ENCODE data around the gene ARPC2. TPM values are rescaled to one million over a fixed set of nuclear protein-coding genes. Genes with fewer than 3 reads are reported as not detected.

Gene ARPC2
- total and polyA plus RNA-seq, 2 of the 13 experiments (the other 11 are each of a cell fraction or from before 2014, with no cell fraction given): 168 to 303 TPM

- no TSS peak for BruUV-seq (replicated peaks)
- H3K36me3 ChIP-seq (replicated peaks in 1 of 2; ENCODE audit: control insufficient read depth in 1 of 2, insufficient read depth in 2 of 2, low read length in 2 of 2): no peaks in the 10 kb centered on the region
- POLR2A ChIA-PET: no interaction called here
- ATAC-seq (peak; percentile 79), DNase-seq (ENCODE audit: low spot score) (no peak), FAIRE-seq (no peak)
- H3K9ac ChIP-seq (ENCODE audit: insufficient read depth, low read depth, low read length): no peak overlapping the region
- 3% methylated on average over 2 of the region's 2 CpGs for WGBS (ENCODE audit: low lambda C conversion rate)
- H3K27me3 ChIP-seq (ENCODE audit: control insufficient read depth in 1 of 2, insufficient read depth in 2 of 2, low read length in 2 of 2): peaks cover 0 to 4% of the 10 kb centered on the region in 2 experiments; a peak in 3 of 5 replicates
- H3K4me2 ChIP-seq (ENCODE audit: low read depth, low read length): no peak overlapping the region
- no peaks in the 10 kb centered on the region for H3K9me3 ChIP-seq (ENCODE audit: low read length)
- no peak overlapping the region for H2AFZ ChIP-seq (ENCODE audit: low read length)
- TF ChIP-seq ZNF543 (CRISPR knock-in tag; IDR thresholded peaks at IDR 0.05) (peak; percentile 77; the same call in 1 of the 2 replicates), TRIM24 (CRISPR knock-in tag; IDR thresholded peaks at IDR 0.05) (no peak)
- H3K4me1 ChIP-seq (ENCODE audit: insufficient read depth, low read length): peaks cover 22% of the 10 kb centered on the region
- H3K79me2 ChIP-seq (ENCODE audit: insufficient read depth, low read length): no peaks in the 10 kb centered on the region
- in situ Hi-C loops (cut with HindIII; ENCODE audit: extremely low pct_ligation_motif_present, low pct_unique_long_range_greater_than_20kb): no loop called here
- intact Hi-C loops (cut with micrococcal nuclease; ENCODE audit: unreplicated experiment): no loop called here
- H3K27ac ChIP-seq (ENCODE audit: extremely low read length, insufficient read depth, low read length): no peak overlapping the region
- CTCF ChIA-PET (ENCODE audit: low intra/inter-chr PET ratio, low total read pairs): no interaction called here
- no peak overlapping the region for H3K4me3 ChIP-seq (replicated peaks in 1 of 3; ENCODE audit: insufficient read depth in 1 of 3, low read depth in 2 of 3, low read length in 3 of 3)
- no peaks in the 10 kb centered on the region for H4K20me1 ChIP-seq (ENCODE audit: insufficient read depth, low read length)
Measured at GRCh38 chr2:218172845-218173244, 44.1 kb upstream of the ARPC2 start.

- peak; percentile 22 for DNase-seq (ENCODE audit: low spot score)
- in situ Hi-C loops (cut with HindIII; ENCODE audit: extremely low pct_ligation_motif_present, low pct_unique_long_range_greater_than_20kb): no loop called here
- H3K4me1 ChIP-seq (ENCODE audit: insufficient read depth, low read length): peaks cover 10% of the 10 kb centered on the region
- ChIA-PET CTCF (ENCODE audit: low intra/inter-chr PET ratio, low total read pairs) (no interaction called here), POLR2A (no interaction called here)
- H3K9me3 ChIP-seq (ENCODE audit: low read length): no peaks in the 10 kb centered on the region
- FAIRE-seq: peak; percentile 12
- no peaks in the 10 kb centered on the region for H3K36me3 ChIP-seq (replicated peaks in 1 of 2; ENCODE audit: control insufficient read depth in 1 of 2, insufficient read depth in 2 of 2, low read length in 2 of 2)
- H3K27me3 ChIP-seq (ENCODE audit: control insufficient read depth in 1 of 2, insufficient read depth in 2 of 2, low read length in 2 of 2): peaks cover 0 to 18% of the 10 kb centered on the region in 2 experiments; a peak in 4 of 5 replicates
- H4K20me1 ChIP-seq (ENCODE audit: insufficient read depth, low read length): no peaks in the 10 kb centered on the region
- H3K4me3 ChIP-seq (replicated peaks in 1 of 3; ENCODE audit: insufficient read depth in 1 of 3, low read depth in 2 of 3, low read length in 3 of 3): no peak overlapping the region
- BruUV-seq (replicated peaks): no TSS peak
- H3K9ac ChIP-seq (ENCODE audit: insufficient read depth, low read depth, low read length): no peak overlapping the region
- no peak overlapping the region for H2AFZ ChIP-seq (ENCODE audit: low read length)
- H3K27ac ChIP-seq (ENCODE audit: extremely low read length, insufficient read depth, low read length): no peak overlapping the region
- TF ChIP-seq CEBPB (IDR thresholded peaks at IDR 0.05; ENCODE audit: borderline replicate concordance, low read depth, low read length): peak; percentile 82
- TF ChIP-seq RCOR2 (CRISPR knock-in tag; IDR thresholded peaks at IDR 0.05): no peak
- no peak for TF ChIP-seq FOXA1 (IDR thresholded peaks at IDR 0.05)
- peak; percentile 21; the same call in 1 of the 2 replicates for TF ChIP-seq FOXA1 (CRISPR knock-in tag; IDR thresholded peaks at IDR 0.05)
- no peak overlapping the region for H3K4me2 ChIP-seq (ENCODE audit: low read depth, low read length)
- intact Hi-C loops (cut with micrococcal nuclease; ENCODE audit: unreplicated experiment): loop anchor here (10.0 kb wide), 1 partner anchor 215 kb away; the partner anchor contains the start of gene CTDSP1
- peak; percentile 74 for ATAC-seq
- WGBS (ENCODE audit: low lambda C conversion rate): 32% methylated on average over 4 of the region's 4 CpGs
- no peaks in the 10 kb centered on the region for H3K79me2 ChIP-seq (ENCODE audit: insufficient read depth, low read length)
Measured at GRCh38 chr2:218179782-218180181, 37.2 kb upstream of the ARPC2 start.
